Breast epithelium (tissue), 3 donors: Measurements from ENCODE around the gene SLC37A1.

Experiments used
- POLR2A ChIP-seq: fragments of 450-650 bp; IDR thresholded peaks from one replicate; pipeline ENCODE4 v1.6.1; 2016; ENCODE audit warnings: antibody characterized with exemption, mild to moderate bottlenecking, moderate library complexity
- TF ChIP-seq, protein P1 (sequence below), 3 donors: fragments of 450-650 bp; IDR thresholded peaks; one replicate each; pipeline ENCODE4 v1.5.1; 2016 to 2017; ENCODE audit warnings: antibody characterized with exemption in 3 of 3, mild to moderate bottlenecking in 3 of 3, moderate library complexity in 3 of 3

DNA sequence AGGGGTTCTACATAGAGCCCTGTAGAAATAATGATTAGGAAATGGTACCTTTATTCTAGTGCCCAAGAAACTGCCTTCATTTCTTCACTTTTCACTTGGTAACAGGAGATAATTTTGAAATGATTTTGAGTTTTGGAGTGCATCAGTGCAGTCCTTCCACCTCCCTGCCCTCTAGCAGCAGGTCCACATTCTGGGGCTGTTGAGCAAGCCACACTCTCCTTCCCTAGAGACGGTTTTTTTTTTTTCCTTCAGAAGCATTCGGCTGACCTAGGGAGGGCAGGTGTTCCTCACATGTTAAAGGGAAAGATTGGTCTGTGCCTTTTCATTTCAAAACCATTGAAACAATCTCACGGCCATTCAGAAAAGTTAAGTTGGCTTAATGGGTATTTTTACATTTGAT, 39.8 kb downstream of the SLC37A1 start:
- TF ChIP-seq, protein P1, sequence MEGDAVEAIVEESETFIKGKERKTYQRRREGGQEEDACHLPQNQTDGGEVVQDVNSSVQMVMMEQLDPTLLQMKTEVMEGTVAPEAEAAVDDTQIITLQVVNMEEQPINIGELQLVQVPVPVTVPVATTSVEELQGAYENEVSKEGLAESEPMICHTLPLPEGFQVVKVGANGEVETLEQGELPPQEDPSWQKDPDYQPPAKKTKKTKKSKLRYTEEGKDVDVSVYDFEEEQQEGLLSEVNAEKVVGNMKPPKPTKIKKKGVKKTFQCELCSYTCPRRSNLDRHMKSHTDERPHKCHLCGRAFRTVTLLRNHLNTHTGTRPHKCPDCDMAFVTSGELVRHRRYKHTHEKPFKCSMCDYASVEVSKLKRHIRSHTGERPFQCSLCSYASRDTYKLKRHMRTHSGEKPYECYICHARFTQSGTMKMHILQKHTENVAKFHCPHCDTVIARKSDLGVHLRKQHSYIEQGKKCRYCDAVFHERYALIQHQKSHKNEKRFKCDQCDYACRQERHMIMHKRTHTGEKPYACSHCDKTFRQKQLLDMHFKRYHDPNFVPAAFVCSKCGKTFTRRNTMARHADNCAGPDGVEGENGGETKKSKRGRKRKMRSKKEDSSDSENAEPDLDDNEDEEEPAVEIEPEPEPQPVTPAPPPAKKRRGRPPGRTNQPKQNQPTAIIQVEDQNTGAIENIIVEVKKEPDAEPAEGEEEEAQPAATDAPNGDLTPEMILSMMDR (IDR thresholded peaks at IDR 0.05): no peak
- no peak for TF ChIP-seq POLR2A
